NCI-H2196 treated with DMSO at 0.1 percent for 48 hours (cell line): ENCODE results near the gene AIFM2.
"Not testable (repeated sequence)": the region's sequence is repeated elsewhere in the genome, so short reads cannot be mapped to it uniquely, and the experiment has no call there.

Source experiments
- DNase-seq: peaks from one replicate; lab custom pipeline; 2025; ENCODE audit not compliant: unreplicated experiment; lab: John Stamatoyannopoulos, UW

The AIFM2 gene

GRCh38 chr10:70123817-70124216, 8.8 kb downstream of the AIFM2 start:
- DNase-seq: no peak

DNA sequence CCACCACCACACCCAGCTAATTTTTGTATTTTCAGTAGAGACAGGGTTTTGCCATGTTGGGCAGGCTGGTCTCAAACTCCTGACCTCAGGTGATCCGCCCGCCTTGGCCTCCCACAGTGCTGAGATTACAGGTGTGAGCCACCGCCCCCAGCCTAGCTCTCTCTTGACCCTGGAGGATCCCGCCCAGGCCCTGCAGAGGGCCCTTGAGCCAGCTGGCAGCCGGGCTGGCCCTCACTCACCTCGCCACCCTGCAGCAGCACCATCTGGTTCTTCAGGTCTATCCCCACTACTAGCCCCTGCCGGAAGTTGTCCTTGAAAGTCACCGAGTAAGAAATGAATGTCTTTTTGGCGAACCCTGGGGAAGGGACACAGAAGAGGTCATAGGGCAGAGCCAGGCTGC, 9.5 kb downstream of the AIFM2 start:
- not testable (repeated sequence) for DNase-seq

GRCh38 chr10:70122742-70123141, 9.9 kb downstream of the AIFM2 start:
- no peak for DNase-seq

DNA sequence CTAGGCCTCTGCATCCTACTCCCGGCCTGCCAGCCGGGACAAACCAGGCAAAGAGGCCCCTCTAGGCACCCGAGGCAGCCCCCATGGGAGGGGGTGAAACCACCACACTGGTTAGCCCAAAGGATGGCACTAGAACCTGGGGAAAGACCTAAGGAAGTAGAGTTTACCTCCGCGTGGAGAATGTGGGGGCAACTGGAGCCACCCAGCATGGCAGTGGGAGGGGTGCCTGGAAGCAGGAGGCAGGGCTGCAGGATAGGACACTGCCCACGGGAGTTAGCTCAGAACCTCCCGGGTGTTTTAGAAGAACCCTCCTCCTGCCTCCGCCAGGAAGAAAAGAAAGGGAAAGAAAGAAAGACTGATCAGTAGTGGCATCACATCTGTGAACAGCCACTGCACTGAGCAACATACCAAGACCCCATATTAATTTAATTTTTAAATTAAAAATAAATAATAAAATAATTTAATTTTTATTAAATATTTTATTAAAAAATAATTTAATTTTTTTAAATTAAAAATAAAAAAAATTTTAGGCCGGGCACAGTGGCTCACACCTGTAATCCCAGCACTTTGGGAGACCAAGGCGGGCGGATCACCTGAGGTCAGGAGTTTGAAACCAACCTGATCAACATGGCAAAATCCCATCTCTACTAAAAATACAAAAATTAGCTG, 11.2 kb downstream of the AIFM2 start:
- DNase-seq: no peak

DNA sequence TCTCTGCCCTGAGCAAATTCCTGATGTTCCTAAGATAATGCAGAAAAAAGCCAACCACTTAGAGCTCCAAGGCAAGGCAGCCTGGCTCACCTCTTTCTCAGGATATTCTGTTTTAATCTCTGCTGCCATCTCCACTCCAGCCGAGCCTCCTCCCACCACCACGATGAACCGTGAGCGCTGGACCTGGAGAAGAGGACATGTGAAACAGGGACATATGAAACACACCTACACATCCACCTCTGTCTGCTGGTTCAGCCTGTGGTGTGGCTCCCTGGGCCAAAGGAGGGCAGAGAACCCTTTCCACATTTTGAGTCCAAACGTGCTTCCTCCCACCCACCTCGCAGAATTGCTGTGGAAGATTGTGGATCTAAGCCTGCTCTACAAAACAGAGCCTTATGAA, 12.2 kb downstream of the AIFM2 start:
- no peak for DNase-seq

GRCh38 chr10:70119623-70120022, 13.0 kb downstream of the AIFM2 start:
- no peak for DNase-seq

GRCh38 chr10:70119197-70119596, 13.4 kb downstream of the AIFM2 start:
- DNase-seq: no peak

DNA sequence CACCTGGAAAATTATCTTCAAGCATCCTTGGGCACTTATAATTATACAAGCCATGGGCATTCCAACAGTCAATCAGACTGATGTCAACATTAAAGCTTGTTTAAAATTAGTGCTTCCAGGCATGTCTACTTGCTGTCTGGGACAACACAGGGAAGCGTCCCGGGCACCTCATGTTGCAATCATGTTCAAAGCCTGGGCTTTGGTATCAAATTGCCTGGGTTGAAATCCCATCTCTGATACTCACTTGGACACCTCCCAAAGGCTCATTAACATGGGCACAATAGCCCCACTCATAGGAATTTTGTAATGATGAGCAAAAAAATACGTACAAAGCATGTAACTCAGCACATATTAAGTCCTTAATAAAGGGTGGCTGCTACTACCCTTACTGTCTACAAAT, 14.4 kb downstream of the AIFM2 start:
- no peak for DNase-seq

DNA sequence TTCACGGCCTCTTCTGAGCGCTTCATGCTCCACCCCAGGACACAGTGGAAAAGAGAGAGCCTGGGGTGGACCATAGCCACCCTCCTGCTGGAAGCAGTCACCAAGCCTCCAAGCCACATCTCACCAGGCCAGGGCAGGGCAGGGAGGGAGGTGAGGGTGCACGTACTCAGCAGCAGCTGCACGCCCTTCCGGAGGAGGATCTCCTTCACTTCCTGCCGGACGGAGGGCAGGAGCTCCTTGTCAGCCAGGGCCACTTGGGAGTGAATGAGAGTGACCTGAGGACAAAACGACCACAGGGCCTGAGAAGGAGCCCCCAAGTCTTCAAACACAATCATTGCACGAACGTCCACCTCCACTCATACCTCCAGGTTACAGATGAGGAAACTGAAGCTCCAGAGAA, 15.0 kb downstream of the AIFM2 start:
- no peak for DNase-seq

DNA sequence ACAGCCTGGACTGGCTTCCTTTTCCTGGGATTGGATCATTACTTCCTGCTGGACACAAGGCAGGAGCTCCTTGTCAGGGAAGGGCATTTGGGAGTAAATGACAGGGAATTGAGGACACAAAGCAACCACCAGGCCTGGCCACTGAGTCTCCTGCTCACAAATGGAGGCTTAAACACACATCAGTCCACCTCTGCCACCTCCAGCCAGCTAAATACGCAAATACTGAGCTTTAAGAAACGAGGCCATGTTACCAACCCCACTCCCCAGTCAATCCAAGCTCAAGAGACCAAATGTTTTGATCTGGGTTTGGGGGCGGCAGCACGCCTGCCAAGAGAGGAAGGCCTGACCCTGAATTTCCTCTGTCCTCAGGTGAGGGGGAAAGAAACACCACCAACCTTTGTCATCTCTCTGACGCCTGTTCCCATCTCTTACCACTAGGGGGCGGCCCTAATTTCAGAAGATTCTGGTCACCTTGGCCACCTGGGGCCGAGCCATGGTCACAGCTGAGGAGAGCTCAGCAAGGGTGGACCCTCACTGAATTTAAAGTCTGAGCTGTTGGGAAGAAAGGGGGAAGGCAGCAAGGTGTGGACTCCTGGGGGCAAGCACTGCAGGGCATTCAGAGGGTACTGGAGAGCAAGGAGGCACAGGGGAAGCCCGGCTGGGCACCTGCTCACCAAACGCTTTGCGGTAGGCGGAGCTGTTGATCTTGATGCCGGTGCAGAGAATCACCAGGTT, 16.5 kb downstream of the AIFM2 start:
- DNase-seq: no peak

DNA sequence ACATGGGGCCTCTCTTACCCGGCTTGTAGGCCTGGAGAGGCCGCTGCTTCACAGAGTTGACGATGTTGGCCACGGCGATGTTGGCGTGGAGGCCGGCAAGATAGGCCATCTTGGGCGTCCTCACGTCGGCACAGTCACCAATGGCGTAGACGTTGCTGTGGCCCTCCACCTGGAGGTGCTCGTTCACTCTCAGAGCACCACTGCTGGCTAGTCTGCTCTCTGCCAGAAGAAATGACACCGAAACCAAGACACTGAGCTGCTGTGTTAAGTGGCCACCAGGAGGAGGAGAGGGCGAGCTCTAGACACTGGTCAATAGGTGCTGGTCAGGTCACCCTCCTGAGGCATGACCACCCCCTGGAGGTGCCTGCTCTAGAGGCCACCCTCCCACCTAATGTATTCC, 17.7 kb downstream of the AIFM2 start:
- DNase-seq: no peak

GRCh38 chr10:70112071-70112470, 20.6 kb downstream of the AIFM2 start:
- no peak for DNase-seq

DNA sequence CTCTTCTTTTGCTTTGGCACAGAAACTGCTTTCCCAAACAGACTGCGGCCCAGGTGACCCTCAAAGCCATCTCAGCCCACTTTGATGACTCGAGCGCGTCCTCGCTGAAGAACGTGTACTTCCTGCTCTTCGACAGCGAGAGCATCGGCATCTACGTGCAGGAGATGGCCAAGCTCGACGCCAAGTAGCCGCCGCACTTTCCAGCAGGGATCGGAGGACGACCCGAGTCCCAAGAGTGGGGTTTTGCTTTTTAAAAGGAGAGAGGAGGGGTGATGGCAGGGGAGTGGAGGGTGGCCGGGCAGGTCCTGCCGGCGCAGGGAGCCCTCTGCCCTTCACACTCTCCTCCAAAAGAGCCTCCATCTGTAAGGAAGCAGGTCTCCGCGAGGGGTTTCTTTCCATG, 21.1 kb downstream of the AIFM2 start:
- DNase-seq: no peak

- DNase-seq: no peak
These were observed 23.4 kb downstream of the AIFM2 start for GRCh38 chr10:70109064-70109729.

DNA sequence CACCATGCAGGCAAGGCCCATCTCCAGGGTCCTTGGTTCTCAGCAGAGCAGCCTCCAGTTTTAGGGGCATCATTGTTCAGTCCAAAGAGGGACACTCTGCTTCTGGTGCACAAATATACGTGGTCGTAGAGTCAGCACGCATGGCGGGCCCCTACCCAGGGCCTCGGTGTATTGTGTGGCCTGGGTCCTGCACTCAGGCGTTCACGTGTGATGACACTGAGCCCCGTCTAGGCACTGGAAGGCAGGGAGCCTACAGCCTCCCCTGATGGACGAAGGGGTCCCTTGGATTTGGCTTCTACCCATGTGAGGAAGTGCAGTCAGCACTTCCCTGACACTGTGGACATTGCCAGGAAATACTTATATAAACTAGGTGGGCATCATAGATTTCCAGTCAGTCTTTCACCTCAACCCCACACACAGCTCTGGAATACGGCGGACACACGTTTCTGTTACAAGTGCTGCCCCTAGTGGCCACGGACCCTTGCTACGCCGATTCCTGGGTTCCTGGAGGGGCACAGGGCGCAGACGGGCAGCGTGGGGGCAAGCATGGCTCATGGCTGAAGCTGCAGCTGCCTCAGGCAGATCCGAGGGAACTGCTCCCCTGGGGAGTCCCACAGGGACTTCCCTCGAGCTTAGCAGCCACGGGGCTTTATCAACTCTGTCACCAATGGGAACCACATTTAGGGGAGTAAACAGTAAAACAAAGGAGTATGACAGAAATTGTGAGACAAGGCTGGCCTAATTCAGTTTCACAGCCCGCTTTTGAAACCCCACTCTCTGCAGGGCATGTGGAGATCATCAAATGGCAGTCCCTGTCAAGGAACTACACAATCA, 25.4 kb downstream of the AIFM2 start:
- no peak for DNase-seq

- no peak for DNase-seq
These were observed 31.0 kb downstream of the AIFM2 start for GRCh38 chr10:70101668-70102067.

- not testable (repeated sequence) for DNase-seq
These were observed 31.5 kb downstream of the AIFM2 start for GRCh38 chr10:70101068-70101562.

- DNase-seq: no peak
These were observed 34.4 kb downstream of the AIFM2 start for GRCh38 chr10:70098271-70098670.

GRCh38 chr10:70097459-70097858, 35.2 kb downstream of the AIFM2 start:
- DNase-seq: no peak

DNA sequence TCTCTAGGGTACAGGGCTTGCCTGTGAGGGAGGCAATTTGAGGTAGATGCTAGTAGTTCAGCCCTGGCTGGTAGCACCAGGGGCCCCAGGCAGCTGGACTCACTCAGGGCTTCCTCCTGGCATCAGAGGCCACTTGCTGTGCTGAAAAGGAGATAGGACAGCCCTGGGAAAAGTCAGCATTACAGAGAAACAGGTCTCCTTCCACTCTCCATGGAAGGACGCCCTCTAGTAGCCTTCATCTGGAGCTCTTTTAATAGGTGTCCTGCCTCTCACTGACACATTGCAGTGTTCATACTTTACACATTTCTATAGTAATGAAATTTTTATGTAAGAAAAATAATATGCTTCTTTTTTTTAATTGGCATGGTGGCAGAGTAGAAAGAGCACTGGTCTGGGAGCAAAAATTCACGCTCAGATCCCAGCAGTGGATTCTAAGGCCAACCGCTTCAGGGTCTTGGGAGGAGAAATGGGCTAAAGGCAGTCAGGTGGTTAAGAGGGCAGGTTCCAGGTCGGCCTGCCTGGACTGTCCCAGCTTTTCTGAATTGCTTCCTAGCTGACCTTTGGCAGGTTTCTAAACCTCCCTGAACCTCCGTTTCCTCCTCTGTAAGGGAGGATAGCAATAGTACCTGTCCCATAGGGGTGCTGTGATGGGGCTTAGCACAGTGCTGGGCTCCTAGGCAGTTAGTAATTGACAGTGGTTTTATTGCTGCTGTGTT, 35.8 kb downstream of the AIFM2 start:
- no peak for DNase-seq
